ENCODE measurements around the gene HOMER2.

DNA sequence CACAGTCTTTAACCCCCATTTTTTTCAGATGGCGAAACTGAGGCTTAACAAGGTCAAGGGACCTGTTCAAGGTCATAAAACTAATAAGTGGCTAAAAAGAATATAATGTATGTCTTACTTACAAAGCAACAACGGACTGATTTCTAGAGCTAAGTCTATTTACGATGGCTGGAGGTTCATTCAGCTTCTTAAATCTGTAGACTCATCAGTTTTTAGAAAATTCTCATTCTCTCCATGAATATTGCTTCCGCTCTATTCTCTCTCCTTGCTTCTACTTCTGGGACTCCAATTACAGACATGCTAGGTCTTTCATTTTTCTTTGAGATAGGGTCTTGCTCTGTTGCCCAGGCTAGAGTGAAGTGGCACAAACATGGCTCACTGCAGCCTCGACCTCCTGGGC lies 74.2 kb downstream of the HOMER2 start:
- TF ChIP-seq, protein P1, sequence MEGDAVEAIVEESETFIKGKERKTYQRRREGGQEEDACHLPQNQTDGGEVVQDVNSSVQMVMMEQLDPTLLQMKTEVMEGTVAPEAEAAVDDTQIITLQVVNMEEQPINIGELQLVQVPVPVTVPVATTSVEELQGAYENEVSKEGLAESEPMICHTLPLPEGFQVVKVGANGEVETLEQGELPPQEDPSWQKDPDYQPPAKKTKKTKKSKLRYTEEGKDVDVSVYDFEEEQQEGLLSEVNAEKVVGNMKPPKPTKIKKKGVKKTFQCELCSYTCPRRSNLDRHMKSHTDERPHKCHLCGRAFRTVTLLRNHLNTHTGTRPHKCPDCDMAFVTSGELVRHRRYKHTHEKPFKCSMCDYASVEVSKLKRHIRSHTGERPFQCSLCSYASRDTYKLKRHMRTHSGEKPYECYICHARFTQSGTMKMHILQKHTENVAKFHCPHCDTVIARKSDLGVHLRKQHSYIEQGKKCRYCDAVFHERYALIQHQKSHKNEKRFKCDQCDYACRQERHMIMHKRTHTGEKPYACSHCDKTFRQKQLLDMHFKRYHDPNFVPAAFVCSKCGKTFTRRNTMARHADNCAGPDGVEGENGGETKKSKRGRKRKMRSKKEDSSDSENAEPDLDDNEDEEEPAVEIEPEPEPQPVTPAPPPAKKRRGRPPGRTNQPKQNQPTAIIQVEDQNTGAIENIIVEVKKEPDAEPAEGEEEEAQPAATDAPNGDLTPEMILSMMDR (IDR thresholded peaks at IDR 0.05), result no peak
- TF ChIP-seq POLR2A (IDR thresholded peaks at IDR 0.05) (no peak), POLR2AphosphoS5 (IDR thresholded peaks at IDR 0.05; ENCODE audit: insufficient read depth in 1 of 2, low read depth in 1 of 2) (no peak)

Measured in vagina (tissue), 2 donors.